CD4-positive, alpha-beta memory T cell (primary cell): ENCODE measurements around the gene DCTN1. TPM values are rescaled to one million over a fixed set of nuclear protein-coding genes. Genes with fewer than 3 reads are reported as not detected.

Experiments used
- CTCF ChIA-PET: fragments of 350-600 bp; sonication (Branson Sonifier 250); formaldehyde crosslinking; loops from one replicate; lab custom pipeline; 2021; ENCODE audit warnings: inconsistent platforms; ENCODE audit not compliant: partially characterized antibody; lab: Charles Lee
- POLR2A ChIA-PET: fragments of 350-600 bp; sonication (Branson Sonifier 250); formaldehyde crosslinking; loops from one replicate; lab custom pipeline; 2021; ENCODE audit not compliant: partially characterized antibody; lab: Charles Lee
- DNase-seq, 5 donors: peaks; one replicate each; pipeline versions ENCODE4 v3.0.0 to v3.0.0-alpha.2; 2020 to 2022; ENCODE audit warnings: mixed read lengths in 1 of 5
- H3K27ac ChIP-seq: one replicate; pipeline ENCODE4 v1.7.0; 2013; ENCODE audit warnings: low read depth, low read length
- H3K27me3 ChIP-seq: 2 replicates; pipeline ENCODE4 v1.7.0; 2013; ENCODE audit warnings: mild to moderate bottlenecking, low read length, moderate library complexity; ENCODE audit not compliant: insufficient read depth
- H3K36me3 ChIP-seq: 2 replicates; pipeline ENCODE4 v1.7.0; 2013; ENCODE audit warnings: mild to moderate bottlenecking, low read length, moderate library complexity; ENCODE audit not compliant: insufficient read depth
- H3K4me1 ChIP-seq: 2 replicates; pipeline ENCODE4 v1.7.0; 2013; ENCODE audit warnings: mild to moderate bottlenecking, low read length, moderate library complexity; ENCODE audit not compliant: insufficient read depth
- H3K4me3 ChIP-seq, 2 donors: one replicate each; pipeline ENCODE4 v1.7.0; 2013; ENCODE audit warnings: low read length in 2 of 2, mild to moderate bottlenecking in 1 of 2
- H3K9me3 ChIP-seq, 2 donors: one replicate each; pipeline ENCODE4 v1.7.0; 2013; ENCODE audit warnings: low read length in 2 of 2, control low read depth in 1 of 2; ENCODE audit not compliant: control insufficient read depth in 1 of 2
- H3K27ac Mint-ChIP-seq, 7 donors: one replicate each; pipeline ENCODE4 v1.8.0; 2020 to 2021; ENCODE audit warnings: mixed read lengths in 7 of 7, mild to moderate bottlenecking in 6 of 7, inconsistent platforms in 3 of 7, moderate library complexity in 3 of 7
- H3K27me3 Mint-ChIP-seq, 2 donors: one replicate each; pipeline ENCODE4 v1.8.0; 2020 to 2021; ENCODE audit warnings: mixed read lengths in 2 of 2
- H3K36me3 Mint-ChIP-seq, 2 donors: one replicate each; pipeline ENCODE4 v1.8.0; 2020 to 2021; ENCODE audit warnings: mixed read lengths in 2 of 2, inconsistent platforms in 1 of 2, mild to moderate bottlenecking in 1 of 2
- H3K4me1 Mint-ChIP-seq, 4 donors: one replicate each; pipeline ENCODE4 v1.8.0; 2020 to 2021; ENCODE audit warnings: mixed read lengths in 4 of 4, mild to moderate bottlenecking in 1 of 4
- H3K4me3 Mint-ChIP-seq, 8 donors: one replicate each; pipeline ENCODE4 v1.8.0; 2020 to 2021; ENCODE audit warnings: mixed read lengths in 8 of 8, mild to moderate bottlenecking in 7 of 8, moderate library complexity in 6 of 8, inconsistent platforms in 3 of 8
- H3K9me3 Mint-ChIP-seq, 8 donors: one replicate each; pipeline ENCODE4 v1.8.0; 2020 to 2021; ENCODE audit warnings: mixed read lengths in 8 of 8, mild to moderate bottlenecking in 5 of 8, inconsistent platforms in 3 of 8, moderate library complexity in 1 of 8
- intact Hi-C: fragments of 100-400 bp; cut with micrococcal nuclease; formaldehyde crosslinking; loops from one replicate; pipeline ENCODE4 v1.15.1; 2023
- polyA plus RNA-seq, 2 donors: library from polyadenylated mRNA; unstranded; fragments of 300-500 nt; fragmentation: Illumina TruSeq; gene quantifications; one replicate each; pipeline ENCODE4 v1.2.3, GENCODE V29; 2021
- total RNA-seq, 2 experiments: library from RNA; stranded (reverse); gene quantifications; one replicate each; pipeline ENCODE4 v1.2.3, GENCODE V29; 2021

The DCTN1 gene
- total RNA-seq = 100 to 1,000 TPM; 105 to 115 TPM
- polyA plus RNA-seq = 10 to 100 TPM; 24.4 to 78.0 TPM

- H3K4me1 Mint-ChIP-seq = peaks cover 21 to 41% (median 33%) of the 10 kb centered on the region in 4 donors
- intact Hi-C loops = no loop called here
- Histone ChIP-seq H3K27ac (no peak within 1 kb of the TSS), H3K9me3 (no peaks in the 10 kb centered on the region), H3K4me3 (peak within 1 kb of the TSS in 1 of 2 donors; percentile 16), H3K4me1 (peaks cover 28% of the 10 kb centered on the region), H3K27me3 (no peaks in the 10 kb centered on the region), H3K36me3 (peaks cover 21% of the 10 kb centered on the region)
- H3K36me3 Mint-ChIP-seq = peaks cover 26 to 47% of the 10 kb centered on the region in 2 donors
- CTCF ChIA-PET = interaction anchor here (1.2 kb wide), 1 partner anchor 11 kb away, joined by 4 read pairs; no protein-coding TSS in a partner anchor
- POLR2A ChIA-PET = no interaction called here
- H3K9me3 Mint-ChIP-seq = no peaks in the 10 kb centered on the region
- peak within 1 kb of the TSS; percentile 13 to 83 (median 62) for H3K4me3 Mint-ChIP-seq
- peak in 2 of 5 donors; percentile 5 to 9 for DNase-seq
- H3K27ac Mint-ChIP-seq = peak within 1 kb of the TSS in 6 of 7 donors; percentile 20 to 81 (median 75)
- H3K27me3 Mint-ChIP-seq = no peaks in the 10 kb centered on the region
These were observed at the start of gene DCTN1 for GRCh38 chr2:74379851-74380789. TSS of gene DCTN1 (minus strand) at chr2:74380311. CDS start at chr2:74380037, 274 bp downstream.

GRCh38 chr2:74428675-74429074 is 48.6 kb upstream of the DCTN1 start:
- Mint-ChIP-seq H3K27ac (peak overlapping the region in 1 of 7 donors; percentile 56), H3K4me1 (no peaks in the 10 kb centered on the region), H3K36me3 (peaks cover 9 to 13% of the 10 kb centered on the region in 2 donors), H3K4me3 (no peak overlapping the region), H3K27me3 (no peaks in the 10 kb centered on the region), H3K9me3 (peaks cover 0 to 1% (median 0%) of the 10 kb centered on the region in 8 donors)
- DNase-seq = no peak
- Histone ChIP-seq H3K9me3 (no peaks in the 10 kb centered on the region), H3K36me3 (no peaks in the 10 kb centered on the region), H3K4me3 (no peak overlapping the region), H3K27ac (no peak overlapping the region), H3K27me3 (no peaks in the 10 kb centered on the region), H3K4me1 (no peaks in the 10 kb centered on the region)
- ChIA-PET POLR2A (interaction anchor here (1.4 to 1.6 kb wide), 2 partner anchors 38 to 44 kb away, joined by 3 read pairs; partner anchors contain the start of gene MRPL53), CTCF (no interaction called here)
- intact Hi-C loops = no loop called here

- Histone ChIP-seq H3K27me3 (no peaks in the 10 kb centered on the region), H3K4me3 (no peak overlapping the region), H3K36me3 (no peaks in the 10 kb centered on the region), H3K4me1 (no peaks in the 10 kb centered on the region), H3K9me3 (no peaks in the 10 kb centered on the region), H3K27ac (no peak overlapping the region)
- DNase-seq = no peak
- H3K4me3 Mint-ChIP-seq = no peak overlapping the region
- POLR2A ChIA-PET = interaction anchor here (1.4 kb wide), 1 partner anchor 45 kb away, joined by 3 read pairs; the partner anchor contains the start of gene MRPL53
- peaks cover 0 to 1% (median 0%) of the 10 kb centered on the region in 8 donors for H3K9me3 Mint-ChIP-seq
- H3K27ac Mint-ChIP-seq = peak overlapping the region in 3 of 7 donors; percentile 5 to 80 (median 72)
- CTCF ChIA-PET = no interaction called here
- intact Hi-C loops = no loop called here
- H3K4me1 Mint-ChIP-seq = peaks cover 4 to 6% (median 5%) of the 10 kb centered on the region in 4 donors
- H3K36me3 Mint-ChIP-seq = peaks cover 9 to 13% of the 10 kb centered on the region in 2 donors
- H3K27me3 Mint-ChIP-seq = no peaks in the 10 kb centered on the region
These were observed 47.4 kb upstream of the DCTN1 start for GRCh38 chr2:74427551-74427950.

GRCh38 chr2:74426181-74426758 is 46.2 kb upstream of the DCTN1 start:
- Mint-ChIP-seq H3K36me3 (peaks cover 9 to 16% of the 10 kb centered on the region in 2 donors), H3K4me3 (no peak overlapping the region), H3K9me3 (peaks cover 0 to 1% (median 0%) of the 10 kb centered on the region in 8 donors), H3K27me3 (no peaks in the 10 kb centered on the region), H3K27ac (no peak overlapping the region), H3K4me1 (peaks cover 4 to 17% (median 11%) of the 10 kb centered on the region in 4 donors)
- Histone ChIP-seq H3K27ac (no peak overlapping the region), H3K4me1 (peaks cover 4% of the 10 kb centered on the region), H3K36me3 (no peaks in the 10 kb centered on the region), H3K9me3 (no peaks in the 10 kb centered on the region), H3K4me3 (no peak overlapping the region), H3K27me3 (no peaks in the 10 kb centered on the region)
- ChIA-PET CTCF (no interaction called here), POLR2A (interaction anchor here (1.0 kb wide), 1 partner anchor 28 kb away, joined by 3 read pairs; the partner anchor contains the start of gene INO80B)
- intact Hi-C loops = no loop called here
- no peak for DNase-seq

- peaks cover 7 to 22% (median 15%) of the 10 kb centered on the region in 4 donors for H3K4me1 Mint-ChIP-seq
These were observed 45.4 kb upstream of the DCTN1 start for GRCh38 chr2:74425523-74425922.

GRCh38 chr2:74424995-74425406 is 44.9 kb upstream of the DCTN1 start:
- no peaks in the 10 kb centered on the region for H3K27me3 Mint-ChIP-seq
- peak overlapping the region in 1 of 8 donors; percentile 40 for H3K4me3 Mint-ChIP-seq
- H3K9me3 Mint-ChIP-seq = peaks cover 0 to 1% (median 0%) of the 10 kb centered on the region in 8 donors
- no peaks in the 10 kb centered on the region for H3K9me3 ChIP-seq
- H3K36me3 Mint-ChIP-seq = peaks cover 9 to 16% of the 10 kb centered on the region in 2 donors
- POLR2A ChIA-PET = interaction anchor here (0.5 kb wide), 1 partner anchor 25 kb away, joined by 3 read pairs; no protein-coding TSS in a partner anchor
- H3K36me3 ChIP-seq = no peaks in the 10 kb centered on the region
- peak overlapping the region in 2 of 7 donors; percentile 14 to 73 for H3K27ac Mint-ChIP-seq
- H3K27me3 ChIP-seq = no peaks in the 10 kb centered on the region
- DNase-seq = no peak
- H3K4me1 ChIP-seq = peaks cover 11% of the 10 kb centered on the region
- H3K4me1 Mint-ChIP-seq = peaks cover 12 to 27% (median 19%) of the 10 kb centered on the region in 4 donors
- H3K4me3 ChIP-seq = no peak overlapping the region
- CTCF ChIA-PET = interaction anchor here (0.6 to 1.1 kb wide), 3 partner anchors 16 to 165 kb away, joined by 3 read pairs; no protein-coding TSS in a partner anchor
- intact Hi-C loops = no loop called here
- H3K27ac ChIP-seq = no peak overlapping the region

More at GRCh38 chr2:74425523-74425922, 45.4 kb upstream of the DCTN1 start:
- Histone ChIP-seq H3K27ac (no peak overlapping the region), H3K27me3 (no peaks in the 10 kb centered on the region), H3K9me3 (no peaks in the 10 kb centered on the region), H3K4me1 (peaks cover 11% of the 10 kb centered on the region), H3K4me3 (no peak overlapping the region), H3K36me3 (no peaks in the 10 kb centered on the region)
- Mint-ChIP-seq H3K9me3 (peaks cover 0 to 1% (median 0%) of the 10 kb centered on the region in 8 donors), H3K4me3 (no peak overlapping the region), H3K27me3 (no peaks in the 10 kb centered on the region), H3K27ac (peak overlapping the region in 3 of 7 donors; percentile 47 to 61 (median 60)), H3K36me3 (peaks cover 9 to 16% of the 10 kb centered on the region in 2 donors)
- intact Hi-C loops = no loop called here
- CTCF ChIA-PET = interaction anchor here (1.0 kb wide), 1 partner anchor 19 kb away, joined by 3 read pairs; no protein-coding TSS in a partner anchor
- POLR2A ChIA-PET = interaction anchor here (0.5 kb wide), 1 partner anchor 25 kb away, joined by 3 read pairs; no protein-coding TSS in a partner anchor
- no peak for DNase-seq
